ENCODE measurements around the gene KIF26B.
A peak's percentile ranks its signal among the peaks of the same experiment; 100 is the strongest.
"Not testable (repeated sequence)": the region's sequence is repeated elsewhere in the genome, so short reads cannot be mapped to it uniquely, and the experiment has no call there.

Gene KIF26B

GRCh38 chr1:245356891-245357585 lies 202.3 kb downstream of the KIF26B start:
- DNase-seq (ENCODE audit: low spot score) = no peak

DNA sequence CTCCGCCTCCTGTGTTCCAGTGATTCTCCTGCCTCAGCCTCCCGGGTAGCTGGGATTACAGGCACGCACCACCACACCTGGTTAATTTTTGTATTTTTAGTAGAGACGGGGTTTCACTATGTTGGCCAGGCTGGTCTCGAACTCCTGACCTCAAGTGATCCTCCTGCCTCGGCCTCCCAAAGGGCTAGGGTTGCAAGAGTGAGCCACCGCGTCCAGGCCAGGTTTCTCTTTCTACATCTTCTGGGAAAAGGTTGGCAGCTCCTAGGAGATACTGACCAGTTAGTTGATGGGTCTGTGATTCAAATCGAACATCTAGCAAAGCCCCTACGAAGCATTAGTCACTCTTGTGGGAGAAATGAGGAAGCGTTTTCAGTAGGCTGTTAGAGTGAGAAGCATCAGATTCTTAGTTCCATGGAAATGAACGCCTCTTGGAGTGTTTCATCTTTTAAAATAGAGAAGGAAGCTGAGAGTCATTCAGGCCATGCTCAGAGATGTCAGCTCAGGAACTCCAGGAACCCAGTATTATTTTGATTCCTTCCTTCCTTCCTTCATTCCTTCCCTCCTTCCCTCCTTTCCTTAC lies 204.4 kb downstream of the KIF26B start:
- not testable (repeated sequence) for DNase-seq (ENCODE audit: low spot score)

GRCh38 chr1:245361065-245361464 lies 206.3 kb downstream of the KIF26B start:
- no peak for DNase-seq (ENCODE audit: low spot score)

DNA sequence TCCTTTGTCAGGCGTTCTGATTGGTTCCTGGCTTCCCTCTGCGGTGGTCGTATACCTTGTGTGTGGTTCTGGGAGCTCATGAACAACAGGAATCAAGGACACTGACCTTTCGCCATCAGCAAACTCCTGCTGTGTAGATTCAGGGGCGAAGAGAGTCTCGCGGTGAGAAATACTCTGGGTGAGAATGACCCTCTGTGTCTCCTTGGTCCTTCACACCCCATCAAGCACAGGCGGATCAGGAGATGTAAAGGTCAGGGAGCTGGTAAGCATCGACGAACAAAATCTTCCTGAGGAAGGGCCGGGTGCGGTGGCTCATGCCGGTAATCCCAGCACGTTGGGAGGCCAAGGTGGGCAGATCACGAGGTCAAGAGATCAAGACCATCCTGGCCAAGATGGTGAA lies 207.2 kb downstream of the KIF26B start:
- DNase-seq (ENCODE audit: low spot score) = no peak

- peak; percentile 23 for DNase-seq (ENCODE audit: low spot score)
Measured at GRCh38 chr1:245363461-245364200, 208.8 kb downstream of the KIF26B start.

GRCh38 chr1:245365095-245366020 lies 210.6 kb downstream of the KIF26B start:
- DNase-seq (ENCODE audit: low spot score) = no peak

DNA sequence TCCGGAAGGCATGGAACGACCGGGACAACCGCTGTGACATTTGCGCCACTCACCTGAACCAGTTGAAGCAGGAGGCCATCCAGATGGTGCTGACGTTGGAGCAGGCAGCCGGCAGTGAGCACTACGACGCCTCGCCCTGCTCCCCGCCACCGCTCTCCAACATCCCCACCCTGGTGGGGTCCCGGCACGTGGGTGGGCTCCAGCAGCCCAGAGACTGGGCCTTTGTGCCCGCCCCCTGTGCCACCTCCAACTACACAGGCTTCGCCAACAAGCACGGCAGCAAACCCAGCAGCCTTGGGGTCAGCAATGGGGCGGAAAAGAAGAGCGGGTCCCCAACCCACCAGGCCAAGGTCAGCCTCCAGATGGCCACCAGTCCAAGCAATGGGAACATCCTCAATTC lies 212.1 kb downstream of the KIF26B start:
- DNase-seq (ENCODE audit: low spot score) = no peak

DNA sequence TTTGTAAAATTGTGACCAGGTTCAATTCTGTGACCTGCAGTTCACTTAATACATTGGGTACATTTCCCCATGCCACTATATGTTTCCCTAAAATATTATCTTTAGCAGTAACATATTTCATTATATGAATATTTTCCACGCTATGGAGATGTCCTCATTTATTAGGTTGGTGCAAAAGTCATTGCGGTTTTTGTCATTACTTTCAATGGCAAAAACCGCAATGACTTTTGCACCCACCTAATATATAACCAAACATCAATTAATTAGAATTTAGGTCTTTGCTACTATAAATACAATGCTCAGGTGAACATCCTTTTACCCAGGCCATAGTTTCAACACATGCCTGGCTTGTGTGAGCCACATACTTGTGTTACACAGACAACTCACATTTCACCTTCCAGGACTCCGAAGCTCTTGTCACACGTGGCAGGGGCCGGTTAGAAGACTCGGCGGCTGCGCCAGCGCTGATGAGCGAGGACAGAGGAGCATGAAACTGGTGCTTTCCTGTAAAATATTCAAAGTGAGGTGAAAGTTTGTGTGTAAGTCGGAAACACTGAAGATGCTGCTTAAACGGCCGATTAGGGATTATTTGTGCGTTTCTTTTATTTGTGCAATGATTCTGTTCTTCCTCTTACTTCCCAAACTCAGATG lies 215.5 kb downstream of the KIF26B start:
- no peak for DNase-seq (ENCODE audit: low spot score)

DNA sequence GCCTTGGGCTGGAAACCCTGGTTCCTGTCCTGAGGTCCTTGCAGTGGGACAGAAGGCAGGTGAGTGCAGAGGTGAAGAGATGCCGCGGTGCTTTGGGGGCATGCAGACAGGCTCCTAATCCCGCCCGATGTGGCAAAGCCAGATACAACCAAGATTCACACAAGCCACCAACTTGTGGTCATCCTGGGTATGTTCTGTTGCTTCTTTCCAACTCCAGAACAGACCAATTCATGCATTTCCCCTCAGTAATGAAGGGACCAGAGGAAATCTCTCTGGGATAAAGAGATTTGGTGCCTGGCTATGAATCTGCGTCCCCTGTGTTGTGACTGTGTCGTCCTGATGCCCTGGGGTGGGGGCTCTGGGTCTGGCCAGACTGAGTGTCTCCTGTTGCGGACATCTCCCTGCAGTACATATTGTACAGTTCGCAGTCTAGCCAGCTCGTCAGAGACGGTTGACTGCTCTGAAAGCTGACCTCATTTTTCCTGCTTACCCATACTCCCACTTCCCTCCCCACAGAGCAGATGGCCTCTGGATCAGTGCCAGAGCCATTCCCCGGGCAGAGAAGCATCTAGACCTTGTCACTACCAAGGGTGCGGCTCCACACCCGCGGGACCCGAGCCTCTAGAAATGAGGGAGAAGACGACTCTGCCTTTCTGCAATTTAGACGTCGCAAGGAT lies 216.3 kb downstream of the KIF26B start:
- DNase-seq (ENCODE audit: low spot score) = no peak

DNA sequence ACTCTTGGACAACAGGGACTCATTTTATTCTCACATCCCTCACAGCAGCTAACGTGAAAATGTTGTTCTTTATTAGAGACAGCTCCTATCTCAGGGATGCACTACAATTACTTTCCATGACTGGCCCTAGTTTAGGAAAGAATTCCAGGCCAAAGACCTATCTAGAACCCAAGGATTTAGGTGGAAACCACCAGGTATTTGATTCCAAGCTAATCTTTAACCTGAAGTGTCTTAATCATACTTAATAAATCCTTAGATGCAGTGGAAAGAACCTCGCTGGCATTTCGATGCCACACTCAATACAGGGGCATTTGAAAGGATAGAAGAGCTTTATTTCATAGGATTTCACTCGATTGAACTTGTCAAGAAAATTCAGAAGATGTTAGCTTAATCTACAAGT lies 218.3 kb downstream of the KIF26B start:
- no peak for DNase-seq (ENCODE audit: low spot score)

DNA sequence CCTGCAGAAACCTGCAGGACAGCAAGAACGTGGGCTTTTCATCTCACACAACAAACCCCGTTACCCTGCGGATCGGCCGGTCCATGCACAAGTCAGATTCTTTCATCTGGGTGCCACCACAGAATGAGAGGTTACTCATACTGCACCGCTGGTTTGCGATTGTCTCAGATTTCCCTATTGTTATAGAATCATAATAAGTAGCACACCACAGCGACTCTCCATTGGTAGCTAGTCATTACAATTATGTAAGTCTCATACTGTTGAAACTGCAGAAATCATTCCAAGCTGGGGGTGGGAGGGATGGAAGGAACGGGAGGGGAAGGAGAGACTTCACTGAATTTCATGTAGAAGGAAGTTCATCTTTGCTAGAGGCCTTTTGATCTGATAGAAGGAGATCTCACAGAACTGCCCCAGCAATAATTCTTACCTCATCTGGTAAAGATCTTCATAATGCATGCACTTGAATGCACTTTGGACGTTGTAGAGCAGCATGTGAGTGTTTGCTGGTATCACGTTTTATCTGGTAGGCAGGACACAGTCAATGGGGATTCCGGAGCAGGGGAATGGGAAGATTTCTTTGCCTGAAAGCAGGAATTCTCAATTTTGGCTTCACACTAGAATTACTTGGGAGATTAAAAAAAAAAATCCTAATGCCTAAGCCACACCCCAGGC lies 221.1 kb downstream of the KIF26B start:
- DNase-seq (ENCODE audit: low spot score) = no peak

DNA sequence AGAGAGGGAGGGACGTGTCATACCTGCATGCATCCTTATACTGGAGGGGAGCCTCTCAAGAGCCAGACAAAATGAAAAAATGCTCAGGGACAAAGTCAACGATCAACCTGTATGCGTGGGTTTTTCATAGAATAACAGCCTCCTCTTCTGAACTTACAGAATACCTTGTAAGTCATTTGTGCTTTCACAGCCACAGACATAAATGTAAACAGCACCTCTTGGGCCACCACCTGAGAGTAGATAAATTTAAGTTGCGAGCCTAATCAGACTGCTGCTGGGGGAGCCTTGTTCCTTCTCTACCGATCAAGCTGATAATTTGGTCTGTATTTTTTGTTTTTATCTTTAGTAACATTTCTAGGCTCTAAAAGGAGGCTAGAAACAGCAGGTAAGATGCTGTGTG lies 223.1 kb downstream of the KIF26B start:
- no peak for DNase-seq (ENCODE audit: low spot score)

GRCh38 chr1:245378311-245378722 lies 223.5 kb downstream of the KIF26B start:
- DNase-seq (ENCODE audit: low spot score) = no peak

- DNase-seq (ENCODE audit: low spot score) = no peak
Measured at GRCh38 chr1:245378745-245379144, 224.0 kb downstream of the KIF26B start.

- no peak for DNase-seq (ENCODE audit: low spot score)
Measured at GRCh38 chr1:245380790-245381535, 226.2 kb downstream of the KIF26B start.

DNA sequence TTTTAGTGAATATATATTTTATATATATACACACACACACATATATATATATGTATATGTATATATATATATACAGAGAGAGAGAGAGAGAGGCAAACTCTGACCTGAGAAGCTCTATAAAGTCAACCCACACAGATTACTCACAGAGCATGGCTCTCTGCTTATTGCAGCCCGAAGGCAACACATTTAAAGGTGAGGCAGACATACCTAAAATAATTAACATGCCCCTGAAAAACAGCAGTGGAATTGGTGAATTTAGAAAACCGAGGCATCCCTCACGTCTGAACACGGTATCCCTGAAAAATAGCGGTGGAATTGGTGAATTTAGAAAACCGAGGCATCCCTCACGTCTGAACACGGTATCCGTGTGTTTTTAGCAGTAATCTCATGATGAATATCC lies 228.2 kb downstream of the KIF26B start:
- DNase-seq (ENCODE audit: low spot score) = no peak

DNA sequence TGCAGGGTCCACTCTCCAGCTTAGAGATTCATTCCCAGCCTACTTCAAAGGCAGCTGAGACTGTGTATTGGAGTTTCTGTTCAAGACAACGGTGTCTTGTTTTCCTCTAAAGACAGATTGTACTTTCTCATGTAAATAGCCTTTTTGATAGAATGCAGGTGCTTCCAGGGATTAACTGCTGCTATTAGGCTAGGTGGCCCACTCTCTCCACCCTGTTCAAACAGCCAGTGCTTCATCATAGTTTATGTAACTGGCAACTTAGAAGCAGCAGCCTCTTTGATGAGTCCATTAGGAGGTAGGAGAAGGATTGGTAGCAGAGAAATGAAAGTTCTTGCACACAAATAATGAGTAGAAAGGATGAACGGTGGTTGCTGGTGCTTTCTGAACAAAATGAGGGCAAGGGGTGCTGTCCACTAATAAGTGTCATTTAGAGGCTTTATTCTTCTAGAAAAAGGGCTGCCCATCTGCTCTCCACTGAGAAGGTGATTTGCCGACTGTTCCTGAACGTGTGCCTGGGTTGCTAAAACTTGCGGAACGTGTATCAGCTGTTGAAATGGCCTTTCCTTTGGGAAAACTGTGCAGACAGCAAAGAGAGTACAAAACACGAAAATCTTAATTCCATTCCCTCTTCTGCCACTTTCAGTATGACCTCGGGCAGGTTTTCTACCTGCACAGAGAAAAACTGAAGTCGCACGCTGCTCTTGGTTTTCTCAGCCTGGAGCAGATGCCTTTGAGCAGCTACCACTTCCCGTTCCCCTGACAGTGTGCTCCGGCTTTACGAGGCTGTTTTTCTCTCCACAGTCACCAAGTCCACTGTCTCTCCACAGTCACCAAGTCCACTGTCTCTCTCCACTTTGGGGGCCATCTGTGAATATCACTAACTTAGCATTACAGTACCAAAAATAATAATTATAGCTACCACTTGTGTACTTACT lies 228.9 kb downstream of the KIF26B start:
- no peak for DNase-seq (ENCODE audit: low spot score)

GRCh38 chr1:245386297-245386971 lies 231.6 kb downstream of the KIF26B start:
- DNase-seq (ENCODE audit: low spot score) = no peak

All from Ammon's horn (tissue), 1 donor.